ENCODE measurements around the gene CRYGN. TPM values are rescaled to one million over a fixed set of nuclear protein-coding genes. Genes with fewer than 3 reads are reported as not detected.

CRYGN gene
- total and polyA plus RNA-seq, 2 donors from 2014 or later, result 0.22 TPM; not detected in 1

DNA sequence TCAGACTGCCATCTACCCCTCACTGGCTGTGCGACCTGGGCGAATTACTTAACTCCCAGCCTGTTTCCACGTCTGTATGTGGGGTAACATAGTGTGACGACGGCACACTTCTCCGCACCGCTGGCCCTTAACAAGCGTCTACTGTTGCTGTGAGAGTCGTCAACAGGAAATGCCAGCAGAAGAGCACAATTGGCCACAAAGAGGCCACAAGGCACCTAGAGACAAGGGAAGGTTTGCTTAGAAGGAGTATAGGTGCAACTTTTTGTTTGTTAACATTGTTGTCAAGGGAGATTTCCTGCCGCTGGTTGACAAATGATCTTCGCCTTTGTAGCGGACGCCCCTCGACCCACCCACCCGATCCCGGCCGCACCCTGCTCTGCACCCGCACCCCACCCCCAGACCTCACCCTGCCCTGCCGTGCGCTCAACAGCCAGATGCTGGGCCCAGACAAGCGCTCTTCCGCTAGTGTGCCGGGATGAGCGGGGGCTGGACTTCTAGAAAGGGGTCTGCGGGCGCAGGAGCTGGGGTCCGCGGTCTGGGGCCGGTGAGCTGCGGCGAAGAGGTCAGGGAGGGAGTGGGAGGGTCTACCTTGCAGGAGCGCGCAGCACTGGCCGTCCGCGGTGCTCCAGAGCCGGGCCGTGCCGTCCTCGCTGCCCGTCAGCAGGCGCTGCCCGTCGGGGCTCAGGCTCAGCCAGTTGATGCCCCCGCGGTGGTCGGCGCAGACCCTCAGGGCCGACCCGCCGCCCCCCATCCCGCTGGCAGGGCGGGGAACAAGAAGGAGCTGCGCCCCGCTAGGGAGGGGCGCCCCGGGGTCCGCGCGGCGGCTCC is 30.9 kb downstream of the CRYGN start:
- Histone ChIP-seq H3K4me1 (ENCODE audit: control insufficient read depth in 2 of 3, insufficient read depth in 2 of 3, low read depth in 1 of 3, low read length in 3 of 3) (peaks cover 0 to 7% (median 0%) of the 10 kb centered on the region in 3 donors), H3K27ac (ENCODE audit: low read depth in 2 of 2, low read length in 2 of 2) (no peak overlapping the region), H3K9me3 (ENCODE audit: control insufficient read depth in 2 of 3, insufficient read depth in 1 of 3, low read length in 3 of 3) (no peaks in the 10 kb centered on the region), H3K36me3 (ENCODE audit: control insufficient read depth in 2 of 3, insufficient read depth in 3 of 3, low read length in 3 of 3) (no peaks in the 10 kb centered on the region), H3K27me3 (ENCODE audit: control insufficient read depth, insufficient read depth, low read length) (no peaks in the 10 kb centered on the region), H3K4me3 (ENCODE audit: low read length in 3 of 3) (peak overlapping the region in 2 of 3 donors; percentile 43 to 73), H3K9ac (ENCODE audit: low read length in 3 of 3) (peak overlapping the region in 1 of 3 donors; percentile 62)
- FAIRE-seq (no peak), DNase-seq (peak; percentile 77 to 89 (median 81))
- intact Hi-C loops (cut with DNase I), result no loop called here
- TF ChIP-seq, protein P1, sequence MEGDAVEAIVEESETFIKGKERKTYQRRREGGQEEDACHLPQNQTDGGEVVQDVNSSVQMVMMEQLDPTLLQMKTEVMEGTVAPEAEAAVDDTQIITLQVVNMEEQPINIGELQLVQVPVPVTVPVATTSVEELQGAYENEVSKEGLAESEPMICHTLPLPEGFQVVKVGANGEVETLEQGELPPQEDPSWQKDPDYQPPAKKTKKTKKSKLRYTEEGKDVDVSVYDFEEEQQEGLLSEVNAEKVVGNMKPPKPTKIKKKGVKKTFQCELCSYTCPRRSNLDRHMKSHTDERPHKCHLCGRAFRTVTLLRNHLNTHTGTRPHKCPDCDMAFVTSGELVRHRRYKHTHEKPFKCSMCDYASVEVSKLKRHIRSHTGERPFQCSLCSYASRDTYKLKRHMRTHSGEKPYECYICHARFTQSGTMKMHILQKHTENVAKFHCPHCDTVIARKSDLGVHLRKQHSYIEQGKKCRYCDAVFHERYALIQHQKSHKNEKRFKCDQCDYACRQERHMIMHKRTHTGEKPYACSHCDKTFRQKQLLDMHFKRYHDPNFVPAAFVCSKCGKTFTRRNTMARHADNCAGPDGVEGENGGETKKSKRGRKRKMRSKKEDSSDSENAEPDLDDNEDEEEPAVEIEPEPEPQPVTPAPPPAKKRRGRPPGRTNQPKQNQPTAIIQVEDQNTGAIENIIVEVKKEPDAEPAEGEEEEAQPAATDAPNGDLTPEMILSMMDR (IDR thresholded peaks at IDR 0.05; ENCODE audit: borderline replicate concordance, extremely low read depth, insufficient read depth), result no peak

DNA sequence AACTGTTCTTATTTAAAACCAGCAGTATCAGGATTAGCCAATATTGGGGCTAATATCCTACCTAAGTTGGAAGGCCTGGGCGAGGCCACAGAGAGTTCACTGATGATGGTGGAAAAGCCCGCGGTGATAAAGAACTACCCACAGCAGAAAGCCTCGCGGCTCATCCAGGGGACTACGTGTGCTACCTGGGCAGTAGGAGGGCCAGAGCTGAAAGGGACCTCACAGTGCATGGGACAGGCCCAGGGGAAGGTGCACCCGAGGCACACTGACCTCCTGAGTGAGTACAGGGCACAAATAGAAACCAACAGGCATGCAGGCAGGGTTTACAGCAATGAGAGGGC is 31.5 kb downstream of the CRYGN start:
- Histone ChIP-seq H3K4me3 (ENCODE audit: low read length in 3 of 3) (peak overlapping the region in 2 of 3 donors; percentile 43 to 73), H3K9ac (ENCODE audit: low read length in 3 of 3) (peak overlapping the region in 1 of 3 donors; percentile 62), H3K27me3 (ENCODE audit: control insufficient read depth, insufficient read depth, low read length) (no peaks in the 10 kb centered on the region), H3K4me1 (ENCODE audit: control insufficient read depth in 2 of 3, insufficient read depth in 2 of 3, low read depth in 1 of 3, low read length in 3 of 3) (peaks cover 0 to 7% (median 4%) of the 10 kb centered on the region in 3 donors), H3K9me3 (ENCODE audit: control insufficient read depth in 2 of 3, insufficient read depth in 1 of 3, low read length in 3 of 3) (no peaks in the 10 kb centered on the region), H3K36me3 (ENCODE audit: control insufficient read depth in 2 of 3, insufficient read depth in 3 of 3, low read length in 3 of 3) (no peaks in the 10 kb centered on the region), H3K27ac (ENCODE audit: low read depth in 2 of 2, low read length in 2 of 2) (no peak overlapping the region)
- intact Hi-C loops (cut with DNase I), result no loop called here
- DNase-seq, result no peak
- FAIRE-seq, result no peak
- TF ChIP-seq, protein P1 (IDR thresholded peaks at IDR 0.05; ENCODE audit: borderline replicate concordance, extremely low read depth, insufficient read depth), result no peak

DNA sequence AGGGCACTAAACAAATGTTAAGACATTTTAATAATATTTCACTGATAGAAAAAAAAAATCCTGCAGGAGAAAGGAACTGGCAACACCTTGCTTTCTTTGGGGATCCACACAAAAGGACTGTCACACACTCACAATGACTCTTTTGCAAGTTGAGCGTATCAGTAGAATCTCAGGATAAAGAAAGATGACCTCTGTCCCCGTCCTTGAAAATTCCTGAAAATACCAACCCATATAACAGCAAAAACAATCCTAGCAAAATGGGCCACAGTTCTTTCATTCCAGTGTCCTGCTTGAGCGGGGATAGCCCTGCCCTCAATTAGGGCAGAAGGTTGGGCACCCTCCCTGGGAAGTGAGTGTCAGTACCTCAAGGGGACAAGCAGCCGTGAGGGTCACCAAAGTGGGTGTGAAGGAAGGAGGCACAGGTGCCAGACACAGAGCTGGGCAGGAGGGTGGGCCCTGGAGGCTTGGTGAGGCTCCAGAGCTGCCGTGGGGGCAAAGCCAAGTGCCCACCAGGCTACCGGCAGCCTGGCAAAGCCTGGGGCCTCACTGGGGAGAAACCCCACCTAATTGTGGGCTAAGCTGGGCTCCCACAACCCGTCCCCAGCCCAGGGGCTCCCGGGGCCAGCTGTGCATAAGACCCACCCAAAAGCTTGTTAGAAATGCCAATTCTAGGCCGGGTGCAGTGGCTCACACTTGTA is 32.9 kb downstream of the CRYGN start:
- H3K9ac ChIP-seq (ENCODE audit: low read length in 3 of 3), result no peak overlapping the region
- H3K36me3 ChIP-seq (ENCODE audit: control insufficient read depth in 2 of 3, insufficient read depth in 3 of 3, low read length in 3 of 3), result no peaks in the 10 kb centered on the region
- no peaks in the 10 kb centered on the region for H3K27me3 ChIP-seq (ENCODE audit: control insufficient read depth, insufficient read depth, low read length)
- intact Hi-C loops (cut with DNase I), result no loop called here
- H3K27ac ChIP-seq (ENCODE audit: low read depth in 2 of 2, low read length in 2 of 2), result no peak overlapping the region
- FAIRE-seq (no peak), DNase-seq (peak in 1 of 5 donors; percentile 49)
- no peak overlapping the region for H3K4me3 ChIP-seq (ENCODE audit: low read length in 3 of 3)
- no peaks in the 10 kb centered on the region for H3K9me3 ChIP-seq (ENCODE audit: control insufficient read depth in 2 of 3, insufficient read depth in 1 of 3, low read length in 3 of 3)
- TF ChIP-seq, protein P1 (IDR thresholded peaks at IDR 0.05; ENCODE audit: borderline replicate concordance, extremely low read depth, insufficient read depth), result no peak
- peaks cover 0 to 7% (median 4%) of the 10 kb centered on the region in 3 donors for H3K4me1 ChIP-seq (ENCODE audit: control insufficient read depth in 2 of 3, insufficient read depth in 2 of 3, low read depth in 1 of 3, low read length in 3 of 3)
